GM19324 (cell line): ENCODE measurements around the gene PTGS1.
A peak's percentile ranks its signal among the peaks of the same experiment; 100 is the strongest.
"Not testable (repeated sequence)": the region's sequence is repeated elsewhere in the genome, so short reads cannot be mapped to it uniquely, and the experiment has no call there.

Experiments
- ATAC-seq: cut with Tn5 transposase; IDR thresholded peaks from one replicate; pipeline ENCODE4 v1.9.1; 2021; ENCODE audit warnings: mild to moderate bottlenecking, moderate library complexity; ENCODE audit not compliant: unreplicated experiment, low FRiP score

The PTGS1 gene

DNA sequence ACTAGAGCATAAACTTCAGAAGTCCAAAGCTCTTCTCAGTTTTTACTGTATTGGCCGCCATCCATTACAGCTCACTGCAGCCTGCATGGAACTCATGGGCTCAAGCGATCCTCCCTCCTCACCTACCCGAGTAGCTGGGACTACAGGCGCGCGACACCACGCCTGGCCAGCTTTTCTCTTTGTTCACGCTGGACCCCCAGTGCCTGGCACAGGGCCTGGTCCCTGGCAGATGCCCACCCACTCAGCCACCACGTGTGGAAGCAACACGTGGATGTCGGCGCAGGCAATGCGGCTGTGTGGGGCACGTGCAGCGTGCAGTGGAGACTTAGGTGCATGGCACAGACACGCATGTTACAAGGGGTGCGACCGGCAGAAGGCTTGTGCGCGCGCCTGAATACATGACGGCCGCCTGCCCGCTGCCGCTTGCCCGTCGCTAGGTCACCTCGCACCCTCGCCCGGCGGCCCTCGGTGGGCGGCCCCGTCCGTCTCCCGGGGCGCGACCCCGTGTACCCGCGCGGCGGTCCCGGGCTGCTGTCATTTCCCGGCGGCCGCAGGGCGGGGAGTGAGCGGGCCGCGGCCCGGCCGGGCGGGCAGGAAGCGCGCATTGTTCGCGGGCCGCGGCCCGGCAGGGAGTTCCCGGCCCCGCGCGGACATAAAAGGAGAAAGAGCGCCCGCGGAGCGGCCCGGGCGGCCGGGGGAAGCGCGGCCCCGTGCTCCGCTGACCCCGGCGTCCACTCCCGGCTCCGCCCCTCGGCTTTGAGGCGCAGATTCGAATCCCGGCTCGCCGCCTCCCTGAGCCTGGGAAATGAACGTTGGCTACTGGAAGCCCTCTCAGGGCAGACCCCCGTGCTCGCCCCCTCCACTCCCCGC lies 24.1 kb upstream of the PTGS1 start:
- ATAC-seq = no peak

DNA sequence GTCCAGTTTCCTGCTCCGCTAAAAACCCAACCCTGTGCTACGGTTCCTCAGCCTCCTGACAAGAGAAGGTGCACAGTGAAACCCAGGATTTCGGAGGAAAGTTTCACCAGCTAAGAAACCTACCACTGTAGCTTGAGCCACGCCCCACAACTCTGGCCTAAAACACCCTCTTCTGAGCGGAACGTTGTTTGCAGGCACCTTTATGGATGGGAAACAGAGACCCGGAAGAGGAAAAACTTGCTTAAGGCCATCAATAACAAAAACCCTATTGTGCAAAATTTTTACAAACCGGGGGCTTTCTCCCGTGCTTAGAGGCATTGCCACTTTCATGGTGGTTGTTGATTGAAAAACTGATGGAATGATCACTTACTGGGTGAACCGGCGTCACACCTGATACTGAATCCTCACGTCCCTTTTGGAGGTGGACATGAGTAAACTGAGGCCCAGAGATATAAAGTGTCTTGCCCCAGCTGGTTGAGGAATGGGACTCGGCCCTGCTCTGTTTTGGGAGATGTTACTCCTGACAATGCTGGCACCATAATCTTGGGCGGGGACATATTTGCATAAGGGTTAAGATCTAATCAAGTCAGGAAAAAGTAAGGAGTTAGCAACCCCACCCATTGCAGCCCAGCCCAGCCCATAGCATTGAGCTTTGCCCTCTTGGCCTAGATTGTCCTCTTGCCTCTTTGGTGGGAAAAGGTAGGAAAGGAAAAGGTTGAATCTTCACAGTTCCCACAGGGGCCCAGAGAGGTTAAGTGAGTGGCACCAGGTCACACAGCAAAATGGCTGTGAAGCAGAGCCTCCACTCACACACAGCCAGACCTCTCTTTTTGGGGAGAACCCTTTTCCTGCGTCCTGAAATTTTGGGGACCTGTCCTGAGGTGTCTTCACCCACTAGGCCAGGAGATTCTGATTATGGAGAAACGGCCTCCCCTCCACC lies 23.2 kb upstream of the PTGS1 start:
- ATAC-seq = no peak

DNA sequence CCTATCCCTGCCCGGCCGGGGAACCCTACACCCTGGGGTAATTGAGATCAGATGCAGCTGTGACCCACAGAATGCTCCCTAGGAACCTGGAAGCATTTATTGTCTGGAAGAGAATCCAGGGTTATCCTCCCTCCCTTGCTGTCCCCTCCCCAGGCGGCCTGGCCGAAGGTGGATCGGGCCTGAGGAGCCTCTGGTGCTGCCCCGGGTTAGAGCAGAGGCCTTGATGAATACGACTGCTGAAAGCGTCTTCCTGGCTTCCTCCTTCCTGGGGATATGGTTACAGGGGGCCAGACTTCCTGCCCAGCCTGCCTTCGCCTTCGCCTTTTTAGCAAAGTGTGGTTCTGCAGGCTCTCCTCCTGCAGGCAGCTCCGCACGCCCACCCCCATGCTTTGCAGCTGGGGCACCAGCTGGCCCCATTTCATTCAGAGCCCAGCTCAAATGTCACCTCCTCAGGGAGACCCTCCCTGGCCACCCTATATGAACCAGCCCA lies 22.5 kb upstream of the PTGS1 start:
- no peak for ATAC-seq

DNA sequence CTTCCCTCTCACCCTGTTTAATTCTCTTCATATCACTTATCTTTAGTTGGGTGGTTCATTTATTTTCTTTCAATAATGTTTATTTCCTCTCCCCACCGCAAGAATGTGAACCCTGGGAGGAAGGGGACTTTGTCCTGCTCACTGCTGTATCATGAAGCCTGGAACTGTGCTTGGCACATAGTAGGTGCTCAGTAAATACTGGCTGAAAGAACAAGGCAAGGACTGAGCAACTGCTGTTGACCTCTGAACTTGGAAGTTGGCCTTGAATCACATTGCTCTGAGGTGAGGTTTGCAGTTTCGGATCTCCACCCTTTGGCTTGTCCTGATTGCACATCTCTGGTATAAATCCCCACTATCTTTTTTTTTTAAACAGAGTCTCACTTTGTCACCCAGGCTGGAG lies 22.0 kb upstream of the PTGS1 start:
- no peak for ATAC-seq

DNA sequence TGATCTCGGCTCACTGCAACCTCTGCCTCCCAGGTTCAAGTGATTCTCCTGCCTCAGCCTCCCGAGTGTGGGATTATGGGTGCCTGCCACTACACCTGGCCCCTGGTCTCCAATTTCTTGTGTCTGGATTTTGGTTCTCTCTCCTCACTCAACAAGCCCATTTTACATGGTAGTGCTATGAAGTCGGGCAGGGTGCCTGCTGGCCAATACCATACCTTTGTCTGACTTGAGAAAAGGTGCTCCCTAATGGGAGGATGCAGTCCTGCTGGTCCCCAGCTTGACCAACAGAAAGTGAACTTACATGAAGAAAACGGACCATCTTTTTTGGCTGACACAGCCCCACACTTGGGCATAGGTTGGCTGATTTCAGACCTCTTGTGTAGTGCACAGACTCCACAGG lies 21.6 kb upstream of the PTGS1 start:
- no peak for ATAC-seq

DNA sequence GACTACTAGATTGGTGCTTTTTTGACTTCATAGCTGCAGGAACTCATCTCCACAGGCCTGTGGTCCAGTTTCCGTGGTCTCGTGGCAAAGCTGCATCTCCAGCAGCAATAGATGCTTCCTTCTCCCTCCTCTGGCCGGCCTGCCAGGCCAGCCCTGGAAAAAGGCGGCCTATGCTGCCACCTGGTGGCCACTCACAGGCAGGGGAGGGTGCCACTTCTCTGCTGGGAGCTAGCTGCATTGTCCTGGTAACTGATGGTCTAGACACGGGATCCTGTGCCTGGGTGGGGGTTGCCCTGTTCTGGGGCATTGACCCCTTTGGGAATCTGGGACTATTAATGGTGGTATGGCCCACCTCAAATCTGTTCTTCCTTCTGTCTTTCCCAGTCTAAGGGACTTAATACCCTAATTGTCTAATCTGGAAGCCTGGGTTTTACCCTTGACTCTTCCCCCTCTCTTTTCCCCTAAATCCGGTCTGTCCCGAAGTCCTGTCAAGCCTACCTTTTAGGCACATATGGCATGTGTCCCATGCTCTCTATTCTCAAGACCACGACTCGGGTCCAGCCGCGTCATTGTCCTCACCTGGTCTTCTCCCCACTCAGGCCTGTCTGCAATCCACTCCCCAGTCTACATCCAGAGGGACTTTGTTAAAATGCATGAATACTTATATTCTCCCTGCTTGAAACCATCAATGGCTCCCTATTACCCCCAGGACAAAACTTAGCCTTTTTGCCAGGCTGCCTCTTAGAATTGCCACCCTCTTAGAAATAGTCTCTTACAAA lies 20.1 kb upstream of the PTGS1 start:
- ATAC-seq = peak; percentile 64

DNA sequence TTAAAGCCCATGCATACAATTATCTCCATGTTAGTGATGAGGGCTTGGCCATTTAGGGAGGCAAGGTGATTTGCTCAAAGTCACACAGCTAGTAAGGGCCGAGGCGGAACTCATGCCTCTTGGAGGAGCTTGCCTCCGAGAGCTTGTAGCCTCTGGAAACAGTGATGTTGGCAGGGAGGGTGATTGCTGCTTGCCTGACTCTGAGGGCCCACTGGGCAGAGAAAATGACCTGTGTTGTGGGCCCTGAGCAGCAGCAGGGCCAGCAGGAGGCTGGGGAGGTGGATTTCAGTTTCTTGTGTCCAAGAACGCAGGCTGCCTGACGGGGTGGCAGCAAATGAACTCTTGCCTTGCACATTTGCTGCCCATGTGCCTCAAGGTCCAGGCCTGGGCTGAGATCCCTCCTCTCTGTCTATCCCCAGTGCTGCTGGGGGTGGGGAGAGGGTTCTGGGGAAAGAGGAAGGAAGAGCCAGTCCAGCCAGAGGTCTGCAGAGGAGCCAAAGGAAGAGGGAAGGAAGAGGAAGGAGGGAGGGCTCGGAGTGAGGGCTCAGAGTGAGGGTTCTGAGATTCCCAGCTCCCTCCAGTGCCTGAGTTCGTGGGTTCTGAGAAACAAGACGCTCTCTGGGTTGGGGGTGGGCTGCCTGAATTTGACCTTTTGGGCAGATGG lies 16.2 kb upstream of the PTGS1 start:
- no peak for ATAC-seq

DNA sequence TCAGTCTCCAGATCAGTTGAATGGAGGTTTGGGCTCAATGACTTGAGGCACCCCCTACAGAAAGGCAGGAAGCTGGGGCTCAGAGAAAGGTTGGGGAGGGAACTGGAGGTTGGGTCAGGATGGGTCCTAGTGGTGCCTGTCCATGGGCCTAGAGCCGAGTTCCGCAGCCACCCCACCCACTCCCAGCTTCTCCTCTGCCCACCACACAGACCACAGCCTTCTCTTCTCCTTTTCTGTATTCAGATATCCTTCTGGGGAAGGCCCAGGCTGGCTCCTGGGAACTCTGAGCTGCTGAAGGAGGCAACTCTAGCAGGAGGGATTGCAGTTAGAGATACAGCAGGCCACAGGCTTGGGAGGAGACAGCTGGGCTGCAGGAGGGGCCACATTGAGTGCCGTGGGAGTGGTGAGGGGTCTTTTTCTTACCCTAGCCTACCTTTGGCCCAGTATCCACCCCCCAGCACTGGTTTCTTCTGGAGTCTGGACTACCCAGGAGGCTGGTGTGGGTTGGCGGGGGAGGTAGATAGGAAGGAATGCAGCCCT lies 15.4 kb upstream of the PTGS1 start:
- no peak for ATAC-seq

DNA sequence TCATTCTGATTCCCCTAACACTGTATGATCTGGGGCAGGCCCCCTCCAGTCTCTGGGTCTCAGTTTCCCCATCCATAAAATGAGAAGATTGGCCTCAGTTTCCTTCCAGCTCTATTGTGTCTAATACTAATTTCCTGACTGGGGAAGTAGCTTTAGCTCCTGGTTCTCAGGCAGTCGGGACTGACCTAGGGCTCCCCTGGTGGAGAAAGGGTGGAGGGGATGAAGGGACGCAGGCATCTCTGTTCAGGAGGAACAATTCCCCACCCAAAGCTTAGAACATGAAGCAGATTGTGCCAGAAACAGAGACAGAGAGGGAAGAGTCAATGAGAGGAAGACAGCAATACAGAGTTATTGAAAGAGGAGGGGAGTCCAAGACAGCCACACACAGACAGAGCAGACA lies 14.2 kb upstream of the PTGS1 start:
- no peak for ATAC-seq

DNA sequence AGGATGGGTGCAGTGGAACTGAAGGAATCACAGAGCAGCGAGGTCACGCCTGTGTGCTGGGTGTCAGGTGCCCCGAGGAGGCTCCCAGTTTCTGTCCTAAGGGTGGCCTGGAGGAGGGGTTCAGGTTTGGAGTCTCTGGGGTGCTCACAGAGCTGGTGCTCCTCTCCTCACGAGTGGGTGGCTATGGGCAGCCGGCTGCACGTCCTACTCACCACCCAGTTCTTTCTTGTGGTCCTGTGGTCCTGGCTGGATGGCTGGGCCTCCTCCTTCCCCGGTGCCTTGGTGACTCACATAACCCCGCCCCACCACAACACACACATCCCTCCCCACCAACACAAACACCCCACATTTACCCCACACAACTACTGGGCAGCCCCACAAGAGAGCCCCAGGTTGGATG lies 9.9 kb upstream of the PTGS1 start:
- no peak for ATAC-seq

DNA sequence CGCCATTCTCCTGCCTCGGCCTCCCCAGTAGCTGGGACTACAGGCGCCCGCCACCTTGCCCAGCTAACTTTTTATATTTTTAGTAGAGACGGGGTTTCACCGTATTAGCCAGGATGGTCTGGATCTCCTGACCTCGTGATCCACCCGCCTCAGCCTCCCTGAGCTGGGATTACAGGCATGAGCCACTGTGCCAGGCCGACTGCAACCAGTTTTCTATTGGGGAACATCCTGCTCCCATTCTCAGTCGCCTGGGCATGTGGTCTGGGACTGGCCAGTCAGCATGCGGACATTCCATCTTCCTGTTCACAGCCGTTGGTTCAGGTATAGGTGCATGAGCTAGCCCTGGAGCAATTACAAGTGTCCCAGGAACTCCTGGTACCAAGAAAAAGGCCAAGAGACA lies 7.7 kb upstream of the PTGS1 start:
- not testable (repeated sequence) for ATAC-seq

DNA sequence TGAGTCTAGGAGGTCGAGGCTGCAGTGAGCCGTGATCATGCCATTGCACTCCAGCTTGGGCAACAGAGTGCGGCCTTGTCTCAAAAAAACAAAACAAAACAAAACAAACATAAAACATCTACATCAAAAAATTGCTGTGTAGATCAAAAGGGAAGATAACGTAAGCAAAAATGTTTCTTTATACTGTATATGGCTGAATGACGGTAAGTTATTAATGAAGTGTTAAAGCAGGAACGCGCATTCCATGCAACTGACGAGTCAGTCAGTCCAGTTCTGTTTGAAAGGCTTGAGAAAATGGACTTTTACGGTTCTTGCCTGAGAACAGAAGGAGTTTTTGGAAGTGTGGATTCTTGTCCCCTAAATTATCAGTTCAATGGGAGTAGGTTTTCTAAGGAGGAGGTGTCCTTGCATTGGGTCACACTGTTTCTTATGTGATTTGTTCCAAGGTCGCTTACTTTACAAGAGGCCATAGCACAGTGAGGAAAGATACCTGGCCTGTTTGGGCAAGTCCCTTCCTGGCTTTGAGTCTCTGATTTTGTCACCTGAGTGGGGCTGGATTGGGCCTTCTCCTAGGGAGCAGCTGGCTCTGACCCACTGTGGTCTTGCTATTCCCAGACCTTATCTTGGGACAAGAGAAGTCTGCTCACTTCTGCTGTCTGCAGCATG lies 6.6 kb upstream of the PTGS1 start:
- ATAC-seq = no peak

DNA sequence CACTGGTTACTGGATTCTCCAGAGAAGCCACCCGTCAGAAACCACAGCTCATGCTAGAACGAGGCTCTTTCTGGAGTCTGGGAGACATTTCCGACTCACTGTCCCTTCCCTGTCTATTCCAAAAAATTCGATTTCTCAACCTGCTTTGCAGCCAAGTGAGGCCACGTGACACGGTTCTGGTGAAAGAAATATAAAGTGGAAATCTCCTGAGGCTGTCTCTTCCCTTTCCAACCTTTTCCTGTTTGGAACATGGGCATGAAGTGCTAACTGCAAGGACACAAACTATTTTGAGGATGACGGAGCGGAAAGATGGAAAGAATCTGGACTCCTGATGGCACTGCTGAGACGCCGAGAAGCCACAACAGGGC lies 6.1 kb upstream of the PTGS1 start:
- no peak for ATAC-seq

DNA sequence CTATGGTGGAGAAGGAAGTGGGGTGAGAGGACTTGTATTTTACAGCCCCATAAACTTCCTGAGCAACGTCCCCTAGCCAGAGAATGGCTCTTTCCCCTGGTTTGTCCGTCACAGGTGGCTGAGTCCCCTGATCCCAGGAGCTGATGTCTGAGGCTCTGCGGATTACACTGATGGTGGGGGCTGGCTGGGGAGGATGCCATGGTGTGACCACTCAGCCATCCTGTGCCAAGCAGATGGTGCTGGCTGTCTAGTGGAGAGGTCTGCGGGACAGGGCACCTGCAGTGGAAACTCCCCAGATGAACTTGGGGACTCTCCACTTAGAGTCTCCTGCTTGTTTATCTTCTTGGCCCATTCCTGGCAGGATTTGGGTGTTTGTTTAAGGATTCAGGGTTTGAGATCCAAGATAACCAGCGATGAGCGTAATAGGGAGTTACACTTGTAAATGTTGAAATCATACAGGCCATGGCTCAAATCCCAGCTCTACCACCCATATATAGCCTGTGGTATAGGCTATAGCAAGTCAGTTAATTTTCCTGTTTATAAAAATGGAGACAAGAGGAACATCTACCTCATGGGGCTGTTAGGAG lies 4.7 kb upstream of the PTGS1 start:
- no peak for ATAC-seq

DNA sequence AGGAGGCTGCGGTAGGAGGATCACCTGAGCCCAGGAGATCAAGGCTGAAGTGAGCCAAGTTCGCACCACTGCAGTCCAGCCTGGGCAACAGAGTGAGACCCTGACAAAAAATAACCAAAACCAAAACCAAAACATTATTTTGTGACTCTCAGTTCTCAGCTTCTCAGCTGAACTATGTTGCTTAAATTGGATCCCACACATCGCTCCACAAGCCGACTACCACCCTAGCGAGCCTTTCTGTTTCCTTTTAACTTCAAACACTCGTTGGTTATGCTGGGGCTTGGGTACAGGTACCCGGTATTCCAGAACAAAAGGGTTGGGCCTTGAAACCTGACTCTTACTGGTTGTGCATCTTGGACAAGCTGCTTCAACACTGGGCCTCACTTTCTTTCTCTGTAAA lies 3.8 kb upstream of the PTGS1 start:
- no peak for ATAC-seq

DNA sequence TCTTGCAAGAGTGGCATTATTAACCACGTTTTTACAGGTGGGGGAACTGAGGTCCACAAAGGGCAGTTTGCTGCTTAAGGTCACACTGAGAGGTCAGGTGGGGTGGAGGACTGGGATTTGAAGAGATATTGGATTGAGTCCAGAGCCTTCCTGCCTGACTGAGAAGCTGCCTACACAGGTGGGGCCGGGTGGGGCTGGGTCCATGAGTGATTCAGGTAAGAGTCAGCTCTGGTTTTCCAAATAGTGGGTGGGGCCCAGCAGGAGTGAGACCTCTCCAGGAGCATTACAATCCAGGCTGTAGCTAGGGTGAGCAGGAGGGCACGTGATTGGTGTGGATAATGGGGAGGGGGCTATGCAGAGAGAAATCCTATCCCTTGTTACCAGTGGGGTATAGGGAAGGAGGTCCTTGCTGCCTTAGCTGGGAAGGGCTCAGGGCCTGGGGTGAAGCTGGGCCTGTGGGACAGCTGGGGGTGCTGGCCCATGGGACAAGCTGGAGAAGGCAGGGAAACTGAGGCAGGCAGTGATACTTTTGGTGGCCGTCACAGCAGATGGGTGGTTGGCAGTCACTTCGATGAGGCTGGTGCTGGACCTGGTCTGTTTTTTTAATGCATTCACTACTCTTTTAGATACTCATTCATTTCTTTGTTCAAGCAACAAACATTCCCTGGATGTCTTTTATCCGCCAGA lies 2.9 kb upstream of the PTGS1 start:
- no peak for ATAC-seq

DNA sequence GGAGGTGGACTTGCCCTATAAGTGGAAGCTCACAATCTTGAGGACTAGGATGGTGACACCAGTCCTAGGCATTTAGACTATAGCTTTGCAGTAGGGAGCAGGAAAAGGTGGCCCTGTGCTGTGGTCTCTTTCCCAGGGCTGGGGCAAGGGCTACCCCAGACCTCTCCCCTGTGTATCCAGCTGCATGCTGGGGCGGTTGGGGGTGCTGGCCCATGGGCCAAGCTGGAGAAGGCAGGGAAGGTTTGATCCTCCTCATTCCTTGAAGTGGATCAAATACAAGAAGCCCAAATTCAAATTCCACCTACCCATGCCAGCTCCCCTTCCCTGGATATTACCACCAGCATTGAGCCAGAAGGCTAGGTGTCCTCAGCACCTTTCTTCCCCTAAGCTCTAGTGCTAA lies 2.2 kb upstream of the PTGS1 start:
- ATAC-seq = no peak

DNA sequence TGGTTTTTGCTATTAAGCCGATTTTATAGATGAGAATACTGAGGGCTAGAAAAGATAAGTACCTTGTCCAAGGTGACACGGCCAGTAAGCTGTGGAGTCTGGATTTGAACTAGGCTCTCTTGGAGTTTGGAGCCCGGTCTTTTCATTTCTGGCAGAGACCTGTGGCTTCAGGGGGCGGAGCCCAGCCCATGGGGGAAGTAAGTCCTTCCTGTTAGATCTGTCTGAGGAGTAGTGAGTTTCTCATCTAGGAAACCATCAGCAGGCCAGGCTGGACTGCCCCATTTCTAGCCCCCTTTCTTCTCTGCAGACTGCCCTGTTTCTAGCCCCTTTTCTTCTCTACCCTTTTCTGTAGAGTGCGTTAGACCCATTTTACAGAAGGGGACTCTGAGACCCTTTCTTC lies 521 bp upstream of the PTGS1 start:
- ATAC-seq = no peak
